ENCODE measurements around the gene SPEM1. TPM values are rescaled to one million over a fixed set of nuclear protein-coding genes. Genes with fewer than 3 reads are reported as not detected.

SPEM1 gene
- total and polyA plus RNA-seq, 10 of the 15 experiments (the other 5 are each of a cell fraction or from before 2014, with no cell fraction given): not detected

DNA sequence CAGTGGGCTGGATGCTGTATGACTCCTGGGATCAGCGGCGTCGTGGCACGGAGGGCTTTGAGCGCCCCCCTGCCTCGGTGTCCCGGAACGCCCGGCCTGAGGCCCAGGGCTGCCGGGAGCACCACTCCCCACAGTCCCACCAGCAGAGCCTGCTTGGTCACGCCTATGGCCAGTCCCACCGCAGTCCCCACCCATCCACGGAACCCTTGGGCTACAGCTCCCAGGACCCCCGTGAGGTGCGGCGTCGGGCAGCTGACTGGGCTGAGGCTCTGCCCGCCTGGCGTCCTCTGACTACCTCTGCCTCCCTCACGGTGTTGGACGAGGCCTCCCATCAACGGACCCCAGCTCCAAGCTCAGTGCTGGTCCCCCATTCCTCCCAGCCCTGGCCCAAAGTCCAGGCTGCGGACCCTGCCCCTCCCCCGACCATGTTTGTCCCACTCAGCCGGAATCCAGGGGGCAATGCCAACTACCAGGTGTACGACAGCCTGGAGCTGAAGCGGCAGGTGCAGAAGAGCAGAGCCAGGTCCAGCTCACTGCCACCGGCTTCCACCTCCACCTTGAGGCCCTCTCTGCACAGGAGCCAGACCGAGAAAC is 6.9 kb downstream of the SPEM1 start (continued):
- TF ChIP-seq, protein P1, sequence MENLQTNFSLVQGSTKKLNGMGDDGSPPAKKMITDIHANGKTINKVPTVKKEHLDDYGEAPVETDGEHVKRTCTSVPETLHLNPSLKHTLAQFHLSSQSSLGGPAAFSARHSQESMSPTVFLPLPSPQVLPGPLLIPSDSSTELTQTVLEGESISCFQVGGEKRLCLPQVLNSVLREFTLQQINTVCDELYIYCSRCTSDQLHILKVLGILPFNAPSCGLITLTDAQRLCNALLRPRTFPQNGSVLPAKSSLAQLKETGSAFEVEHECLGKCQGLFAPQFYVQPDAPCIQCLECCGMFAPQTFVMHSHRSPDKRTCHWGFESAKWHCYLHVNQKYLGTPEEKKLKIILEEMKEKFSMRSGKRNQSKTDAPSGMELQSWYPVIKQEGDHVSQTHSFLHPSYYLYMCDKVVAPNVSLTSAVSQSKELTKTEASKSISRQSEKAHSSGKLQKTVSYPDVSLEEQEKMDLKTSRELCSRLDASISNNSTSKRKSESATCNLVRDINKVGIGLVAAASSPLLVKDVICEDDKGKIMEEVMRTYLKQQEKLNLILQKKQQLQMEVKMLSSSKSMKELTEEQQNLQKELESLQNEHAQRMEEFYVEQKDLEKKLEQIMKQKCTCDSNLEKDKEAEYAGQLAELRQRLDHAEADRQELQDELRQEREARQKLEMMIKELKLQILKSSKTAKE (IDR thresholded peaks at IDR 0.05; ENCODE audit: low read depth, poor library complexity, severe bottlenecking): no peak
- TF ChIP-seq EZH2 (IDR thresholded peaks at IDR 0.05; ENCODE audit: borderline replicate concordance, control insufficient read depth, low read depth, low read length) (no peak), MYB (IDR thresholded peaks at IDR 0.05; ENCODE audit: borderline replicate concordance, low read depth, low read length) (no peak), ZNF24 (IDR thresholded peaks at IDR 0.05) (no peak), POLR2A (IDR thresholded peaks at IDR 0.05; ENCODE audit: low read depth, low read length) (no peak)
- TF ChIP-seq, protein P2, sequence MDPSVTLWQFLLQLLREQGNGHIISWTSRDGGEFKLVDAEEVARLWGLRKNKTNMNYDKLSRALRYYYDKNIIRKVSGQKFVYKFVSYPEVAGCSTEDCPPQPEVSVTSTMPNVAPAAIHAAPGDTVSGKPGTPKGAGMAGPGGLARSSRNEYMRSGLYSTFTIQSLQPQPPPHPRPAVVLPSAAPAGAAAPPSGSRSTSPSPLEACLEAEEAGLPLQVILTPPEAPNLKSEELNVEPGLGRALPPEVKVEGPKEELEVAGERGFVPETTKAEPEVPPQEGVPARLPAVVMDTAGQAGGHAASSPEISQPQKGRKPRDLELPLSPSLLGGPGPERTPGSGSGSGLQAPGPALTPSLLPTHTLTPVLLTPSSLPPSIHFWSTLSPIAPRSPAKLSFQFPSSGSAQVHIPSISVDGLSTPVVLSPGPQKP (IDR thresholded peaks at IDR 0.05; ENCODE audit: low read depth, low read length): no peak

DNA sequence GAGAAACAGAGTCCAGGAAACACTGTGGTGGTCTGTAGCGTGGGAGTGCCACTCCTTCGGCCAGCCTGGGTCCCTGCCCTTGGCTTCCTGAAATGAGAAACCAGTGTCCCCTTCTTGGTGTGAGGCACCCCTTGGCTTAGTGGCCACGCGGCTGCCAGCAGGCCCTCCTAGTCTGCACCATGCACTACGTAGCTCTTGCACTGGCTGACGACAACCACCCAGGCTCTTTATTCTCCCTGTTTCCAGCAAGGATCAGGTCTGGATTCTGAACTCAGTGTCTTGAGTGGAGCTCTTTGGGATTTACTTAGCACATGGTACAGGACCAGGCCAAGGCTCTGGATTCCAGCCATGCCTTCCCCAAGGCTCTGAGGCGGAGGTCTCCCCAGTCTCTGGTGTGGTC is 7.4 kb downstream of the SPEM1 start:
- no peaks in the 10 kb centered on the region for H3K9me3 ChIP-seq (replicated peaks; ENCODE audit: control insufficient read depth, insufficient read depth, low read length)
- H3K4me2 ChIP-seq (ENCODE audit: control insufficient read depth, insufficient read depth): no peak overlapping the region
- no peak for ATAC-seq
- ChIA-PET RAD21 (ENCODE audit: unreplicated experiment) (no interaction called here), CTCF (interaction anchor here (0.7 kb wide), 1 partner anchor 513 kb away, joined by 4 read pairs; no protein-coding TSS in a partner anchor), SMC1A (ENCODE audit: uncharacterized antibody, unreplicated experiment) (no interaction called here), POLR2A (no interaction called here)
- H3K27me3 ChIP-seq (replicated peaks in 1 of 2; ENCODE audit: control insufficient read depth in 2 of 2, insufficient read depth in 2 of 2, low read length in 1 of 2): no peaks in the 10 kb centered on the region; a peak in 1 of 4 replicates
- H3K36me3 ChIP-seq (ENCODE audit: control insufficient read depth in 2 of 2, insufficient read depth in 2 of 2, low read length in 1 of 2): no peaks in the 10 kb centered on the region
- in situ Hi-C loops (cut with MboI) (no loop called here), intact Hi-C loops (cut with micrococcal nuclease; ENCODE audit: unreplicated experiment) (no loop called here)
- no peak for FAIRE-seq
- no peak overlapping the region for H3K27ac ChIP-seq (ENCODE audit: control insufficient read depth, insufficient read depth)
- BruUV-seq (replicated peaks): no TSS peak
- no peak for DNase-seq (ENCODE audit: low read depth, low spot score)
- H3K79me2 ChIP-seq (ENCODE audit: control insufficient read depth, insufficient read depth, low read length): no peaks in the 10 kb centered on the region
- H2AFZ ChIP-seq (ENCODE audit: control insufficient read depth, low read depth, low read length): no peak overlapping the region
- WGBS (ENCODE audit: insufficient coverage, insufficient replicate concordance, low lambda C conversion rate, missing lambda C conversion rate): 52% methylated on average over 7 of the region's 7 CpGs
- no peaks in the 10 kb centered on the region for H4K20me1 ChIP-seq (ENCODE audit: control insufficient read depth, insufficient read depth)
- no peak overlapping the region for H3K9ac ChIP-seq (ENCODE audit: control insufficient read depth, insufficient read depth, low read length)
- no peaks in the 10 kb centered on the region for H3K4me1 ChIP-seq (ENCODE audit: control insufficient read depth, insufficient read depth, low read length)
- H3K4me3 ChIP-seq: no peak overlapping the region
- TF ChIP-seq SUPT20H (IDR thresholded peaks at IDR 0.05; ENCODE audit: borderline replicate concordance, control insufficient read depth, low read depth, low read length) (no peak), TARDBP (IDR thresholded peaks at IDR 0.05; ENCODE audit: borderline replicate concordance) (no peak), ATF7 (IDR thresholded peaks at IDR 0.05; ENCODE audit: low read depth) (no peak), IKZF1 (conservative IDR thresholded peaks at IDR 0.05) (no peak), DPF2 (IDR thresholded peaks at IDR 0.05) (no peak), RUNX3 (IDR thresholded peaks at IDR 0.05; ENCODE audit: low read length) (no peak)
- TF ChIP-seq, protein P3, sequence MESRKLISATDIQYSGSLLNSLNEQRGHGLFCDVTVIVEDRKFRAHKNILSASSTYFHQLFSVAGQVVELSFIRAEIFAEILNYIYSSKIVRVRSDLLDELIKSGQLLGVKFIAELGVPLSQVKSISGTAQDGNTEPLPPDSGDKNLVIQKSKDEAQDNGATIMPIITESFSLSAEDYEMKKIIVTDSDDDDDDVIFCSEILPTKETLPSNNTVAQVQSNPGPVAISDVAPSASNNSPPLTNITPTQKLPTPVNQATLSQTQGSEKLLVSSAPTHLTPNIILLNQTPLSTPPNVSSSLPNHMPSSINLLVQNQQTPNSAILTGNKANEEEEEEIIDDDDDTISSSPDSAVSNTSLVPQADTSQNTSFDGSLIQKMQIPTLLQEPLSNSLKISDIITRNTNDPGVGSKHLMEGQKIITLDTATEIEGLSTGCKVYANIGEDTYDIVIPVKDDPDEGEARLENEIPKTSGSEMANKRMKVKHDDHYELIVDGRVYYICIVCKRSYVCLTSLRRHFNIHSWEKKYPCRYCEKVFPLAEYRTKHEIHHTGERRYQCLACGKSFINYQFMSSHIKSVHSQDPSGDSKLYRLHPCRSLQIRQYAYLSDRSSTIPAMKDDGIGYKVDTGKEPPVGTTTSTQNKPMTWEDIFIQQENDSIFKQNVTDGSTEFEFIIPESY (IDR thresholded peaks at IDR 0.05): no peak
- TF ChIP-seq, protein P4, sequence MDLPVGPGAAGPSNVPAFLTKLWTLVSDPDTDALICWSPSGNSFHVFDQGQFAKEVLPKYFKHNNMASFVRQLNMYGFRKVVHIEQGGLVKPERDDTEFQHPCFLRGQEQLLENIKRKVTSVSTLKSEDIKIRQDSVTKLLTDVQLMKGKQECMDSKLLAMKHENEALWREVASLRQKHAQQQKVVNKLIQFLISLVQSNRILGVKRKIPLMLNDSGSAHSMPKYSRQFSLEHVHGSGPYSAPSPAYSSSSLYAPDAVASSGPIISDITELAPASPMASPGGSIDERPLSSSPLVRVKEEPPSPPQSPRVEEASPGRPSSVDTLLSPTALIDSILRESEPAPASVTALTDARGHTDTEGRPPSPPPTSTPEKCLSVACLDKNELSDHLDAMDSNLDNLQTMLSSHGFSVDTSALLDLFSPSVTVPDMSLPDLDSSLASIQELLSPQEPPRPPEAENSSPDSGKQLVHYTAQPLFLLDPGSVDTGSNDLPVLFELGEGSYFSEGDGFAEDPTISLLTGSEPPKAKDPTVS (IDR thresholded peaks at IDR 0.05; ENCODE audit: low read depth, low read length): no peak

All from GM12878 (cell line).